Activated naive CD8-positive, alpha-beta T cell treated with anti-CD3 and anti-CD28 coated beads, Interleukin-2, amount 50 U/mL, for 24 hours (primary cell): ENCODE results near the gene HIP1R.

Experiments used
- ATAC-seq: fragments of 150-1000 bp; cut with Tn5 transposase; one replicate; pipeline ENCODE4 v1.10.0; 2021
- DNase-seq: peaks from one replicate; pipeline ENCODE4 v3.0.0; 2021
- H3K27ac Mint-ChIP-seq: one replicate; pipeline ENCODE4 v1.8.0; 2021; ENCODE audit warnings: mild to moderate bottlenecking, mixed read lengths
- H3K27me3 Mint-ChIP-seq: one replicate; pipeline ENCODE4 v1.8.0; 2021; ENCODE audit warnings: mixed read lengths
- H3K36me3 Mint-ChIP-seq: one replicate; pipeline ENCODE4 v1.8.0; 2021; ENCODE audit warnings: low read depth, mixed read lengths
- H3K4me1 Mint-ChIP-seq: one replicate; pipeline ENCODE4 v1.8.0; 2021; ENCODE audit warnings: mixed read lengths
- H3K4me3 Mint-ChIP-seq: one replicate; pipeline ENCODE4 v1.8.0; 2021; ENCODE audit warnings: mild to moderate bottlenecking, moderate library complexity, mixed read lengths
- H3K9me3 Mint-ChIP-seq: one replicate; pipeline ENCODE4 v1.8.0; 2021; ENCODE audit warnings: mixed read lengths

Gene HIP1R

GRCh38 chr12:122820838-122821271 is 14.4 kb upstream of the HIP1R start:
- Mint-ChIP-seq H3K4me3 (no peak overlapping the region), H3K27me3 (no peaks in the 10 kb centered on the region), H3K9me3 (no peaks in the 10 kb centered on the region), H3K4me1 (peaks cover 5% of the 10 kb centered on the region), H3K36me3 (no peaks in the 10 kb centered on the region), H3K27ac (no peak overlapping the region)
- ATAC-seq (no peak), DNase-seq (no peak)

GRCh38 chr12:122823429-122823828 is 11.8 kb upstream of the HIP1R start:
- Mint-ChIP-seq H3K27me3 (no peaks in the 10 kb centered on the region), H3K9me3 (no peaks in the 10 kb centered on the region), H3K36me3 (no peaks in the 10 kb centered on the region), H3K4me3 (no peak overlapping the region), H3K4me1 (peaks cover 7% of the 10 kb centered on the region), H3K27ac (no peak overlapping the region)
- no peak for ATAC-seq
- no peak for DNase-seq

GRCh38 chr12:122825773-122826724 is 9.2 kb upstream of the HIP1R start:
- H3K4me3 Mint-ChIP-seq: peak overlapping the region; percentile 42
- H3K4me1 Mint-ChIP-seq: peaks cover 4% of the 10 kb centered on the region
- ATAC-seq: no peak
- H3K27me3 Mint-ChIP-seq: no peaks in the 10 kb centered on the region
- no peaks in the 10 kb centered on the region for H3K36me3 Mint-ChIP-seq
- H3K27ac Mint-ChIP-seq: no peak overlapping the region
- no peaks in the 10 kb centered on the region for H3K9me3 Mint-ChIP-seq
- DNase-seq: no peak

- Mint-ChIP-seq H3K4me3 (no peak overlapping the region), H3K36me3 (no peaks in the 10 kb centered on the region), H3K4me1 (peaks cover 2% of the 10 kb centered on the region), H3K27ac (no peak overlapping the region), H3K27me3 (no peaks in the 10 kb centered on the region), H3K9me3 (no peaks in the 10 kb centered on the region)
- ATAC-seq: no peak
- no peak for DNase-seq
Measured at GRCh38 chr12:122827258-122827657, 8.0 kb upstream of the HIP1R start.

- Mint-ChIP-seq H3K4me1 (peaks cover 12% of the 10 kb centered on the region), H3K4me3 (no peak overlapping the region), H3K36me3 (no peaks in the 10 kb centered on the region), H3K27ac (no peak overlapping the region), H3K27me3 (peaks cover 6% of the 10 kb centered on the region), H3K9me3 (no peaks in the 10 kb centered on the region)
- DNase-seq (no peak), ATAC-seq (no peak)
Measured at GRCh38 chr12:122830517-122831214, 4.6 kb upstream of the HIP1R start.

- H3K36me3 Mint-ChIP-seq: no peaks in the 10 kb centered on the region
- H3K4me3 Mint-ChIP-seq: peak overlapping the region; percentile 82
- H3K27me3 Mint-ChIP-seq: peaks cover 6% of the 10 kb centered on the region
- DNase-seq (peak; percentile 19), ATAC-seq (no peak)
- H3K4me1 Mint-ChIP-seq: peaks cover 38% of the 10 kb centered on the region
- H3K27ac Mint-ChIP-seq: peak overlapping the region; percentile 79
- H3K9me3 Mint-ChIP-seq: no peaks in the 10 kb centered on the region
Measured at GRCh38 chr12:122834104-122834920, 945 bp upstream of the HIP1R start.

- H3K4me1 Mint-ChIP-seq: peaks cover 49% of the 10 kb centered on the region
Measured at GRCh38 chr12:122835750-122836026, 431 bp downstream of the HIP1R start.

GRCh38 chr12:122836027-122836921 is 1.0 kb downstream of the HIP1R start:
- Mint-ChIP-seq H3K36me3 (no peaks in the 10 kb centered on the region), H3K9me3 (no peaks in the 10 kb centered on the region), H3K4me3 (peak overlapping the region; percentile 89), H3K27me3 (peaks cover 6% of the 10 kb centered on the region), H3K27ac (peak overlapping the region; percentile 91), H3K4me1 (peaks cover 49% of the 10 kb centered on the region)
- DNase-seq (peak; percentile 57), ATAC-seq (peak; percentile 76)

More at GRCh38 chr12:122835750-122836026, 431 bp downstream of the HIP1R start:
- Mint-ChIP-seq H3K27ac (no peak overlapping the region), H3K4me3 (no peak overlapping the region), H3K27me3 (peaks cover 6% of the 10 kb centered on the region), H3K36me3 (no peaks in the 10 kb centered on the region), H3K9me3 (no peaks in the 10 kb centered on the region)
- DNase-seq: peak; percentile 42
- peak; percentile 33 for ATAC-seq

GRCh38 chr12:122837306-122838265 is 2.3 kb downstream of the HIP1R start:
- no peak for DNase-seq
- no peaks in the 10 kb centered on the region for H3K36me3 Mint-ChIP-seq
- no peaks in the 10 kb centered on the region for H3K9me3 Mint-ChIP-seq
- no peak for ATAC-seq
- H3K4me3 Mint-ChIP-seq: peak overlapping the region; percentile 89
- H3K27me3 Mint-ChIP-seq: peaks cover 6% of the 10 kb centered on the region
- peak overlapping the region; percentile 91 for H3K27ac Mint-ChIP-seq
- H3K4me1 Mint-ChIP-seq: peaks cover 54% of the 10 kb centered on the region

- no peak overlapping the region for H3K27ac Mint-ChIP-seq
- no peaks in the 10 kb centered on the region for H3K36me3 Mint-ChIP-seq
- H3K9me3 Mint-ChIP-seq: no peaks in the 10 kb centered on the region
- peaks cover 3% of the 10 kb centered on the region for H3K27me3 Mint-ChIP-seq
- peaks cover 54% of the 10 kb centered on the region for H3K4me1 Mint-ChIP-seq
- no peak for DNase-seq
- no peak overlapping the region for H3K4me3 Mint-ChIP-seq
- no peak for ATAC-seq
Measured at GRCh38 chr12:122838841-122839240, 3.6 kb downstream of the HIP1R start.

- no peak overlapping the region for H3K27ac Mint-ChIP-seq
- H3K4me1 Mint-ChIP-seq: peaks cover 46% of the 10 kb centered on the region
- DNase-seq (no peak), ATAC-seq (no peak)
- H3K9me3 Mint-ChIP-seq: no peaks in the 10 kb centered on the region
- H3K36me3 Mint-ChIP-seq: no peaks in the 10 kb centered on the region
- no peak overlapping the region for H3K4me3 Mint-ChIP-seq
- no peaks in the 10 kb centered on the region for H3K27me3 Mint-ChIP-seq
Measured at GRCh38 chr12:122839907-122840554, 4.8 kb downstream of the HIP1R start.

GRCh38 chr12:122840580-122841513 is 5.6 kb downstream of the HIP1R start:
- ATAC-seq (no peak), DNase-seq (no peak)
- H3K4me1 Mint-ChIP-seq: peaks cover 46% of the 10 kb centered on the region
- no peaks in the 10 kb centered on the region for H3K27me3 Mint-ChIP-seq
- H3K9me3 Mint-ChIP-seq: no peaks in the 10 kb centered on the region
- no peaks in the 10 kb centered on the region for H3K36me3 Mint-ChIP-seq
- H3K27ac Mint-ChIP-seq: no peak overlapping the region
- H3K4me3 Mint-ChIP-seq: no peak overlapping the region
